Endothelial cell (in vitro differentiated cells): ENCODE measurements around the gene TRPM2. TPM values are rescaled to one million over a fixed set of nuclear protein-coding genes. Genes with fewer than 3 reads are reported as not detected.

Source experiments
- DNase-seq: peaks from one replicate; pipeline ENCODE4 v3.0.0; 2021; ENCODE audit warnings: low spot score
- H3K27ac Mint-ChIP-seq: one replicate; pipeline ENCODE4 v1.8.0; 2021; ENCODE audit warnings: mixed read lengths, inconsistent platforms; ENCODE audit not compliant: unreplicated experiment
- H3K27me3 Mint-ChIP-seq: one replicate; pipeline ENCODE4 v1.8.0; 2021; ENCODE audit warnings: mild to moderate bottlenecking, moderate library complexity, mixed read lengths, inconsistent platforms; ENCODE audit not compliant: unreplicated experiment
- H3K36me3 Mint-ChIP-seq: one replicate; pipeline ENCODE4 v1.8.0; 2021; ENCODE audit warnings: mild to moderate bottlenecking, low read depth, mixed read lengths, inconsistent platforms; ENCODE audit not compliant: unreplicated experiment
- H3K4me1 Mint-ChIP-seq: one replicate; pipeline ENCODE4 v1.8.0; 2021; ENCODE audit warnings: mild to moderate bottlenecking, mixed read lengths, inconsistent platforms; ENCODE audit not compliant: unreplicated experiment
- H3K4me3 Mint-ChIP-seq: one replicate; pipeline ENCODE4 v1.8.0; 2021; ENCODE audit warnings: mild to moderate bottlenecking, mixed read lengths, inconsistent platforms; ENCODE audit not compliant: unreplicated experiment
- H3K9me3 Mint-ChIP-seq: one replicate; pipeline ENCODE4 v1.8.0; 2021; ENCODE audit warnings: mixed read lengths, inconsistent platforms; ENCODE audit not compliant: unreplicated experiment
- long read RNA-seq: library from polyadenylated mRNA; unstranded; transcript quantifications from one replicate; pipeline ENCODE4 v2.0.0, GENCODE V29; 2020; ENCODE audit not compliant: unreplicated experiment
- total RNA-seq: library from RNA; stranded (reverse); fragmentation: NEBNext Ultra II Directional; extraction: Animal tissue kit (Norgen Biotek cat#: 25700); gene quantifications from one replicate; pipeline ENCODE4 v1.2.1, GENCODE V29; 2021; ENCODE audit not compliant: unreplicated experiment
- TF ChIP-seq, protein P1 (sequence below): fragments of 200-600 bp; sonication (generic); IDR thresholded peaks from one replicate; pipeline ENCODE4 v1.5.0; 2021; ENCODE audit warnings: antibody characterized with exemption; ENCODE audit not compliant: unreplicated experiment

Gene TRPM2
- 0.15 TPM for total RNA-seq
- long read RNA-seq, result 0 reads

- TF ChIP-seq, protein P1, sequence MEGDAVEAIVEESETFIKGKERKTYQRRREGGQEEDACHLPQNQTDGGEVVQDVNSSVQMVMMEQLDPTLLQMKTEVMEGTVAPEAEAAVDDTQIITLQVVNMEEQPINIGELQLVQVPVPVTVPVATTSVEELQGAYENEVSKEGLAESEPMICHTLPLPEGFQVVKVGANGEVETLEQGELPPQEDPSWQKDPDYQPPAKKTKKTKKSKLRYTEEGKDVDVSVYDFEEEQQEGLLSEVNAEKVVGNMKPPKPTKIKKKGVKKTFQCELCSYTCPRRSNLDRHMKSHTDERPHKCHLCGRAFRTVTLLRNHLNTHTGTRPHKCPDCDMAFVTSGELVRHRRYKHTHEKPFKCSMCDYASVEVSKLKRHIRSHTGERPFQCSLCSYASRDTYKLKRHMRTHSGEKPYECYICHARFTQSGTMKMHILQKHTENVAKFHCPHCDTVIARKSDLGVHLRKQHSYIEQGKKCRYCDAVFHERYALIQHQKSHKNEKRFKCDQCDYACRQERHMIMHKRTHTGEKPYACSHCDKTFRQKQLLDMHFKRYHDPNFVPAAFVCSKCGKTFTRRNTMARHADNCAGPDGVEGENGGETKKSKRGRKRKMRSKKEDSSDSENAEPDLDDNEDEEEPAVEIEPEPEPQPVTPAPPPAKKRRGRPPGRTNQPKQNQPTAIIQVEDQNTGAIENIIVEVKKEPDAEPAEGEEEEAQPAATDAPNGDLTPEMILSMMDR, result no peak
- DNase-seq, result no peak
These were observed at the start of gene TRPM2 for GRCh38 chr21:44353191-44353970. Gene TRPM2, plus strand, starts transcription at chr21:44353621. Its CDS starts 80 bp downstream, at chr21:44353701.

DNA sequence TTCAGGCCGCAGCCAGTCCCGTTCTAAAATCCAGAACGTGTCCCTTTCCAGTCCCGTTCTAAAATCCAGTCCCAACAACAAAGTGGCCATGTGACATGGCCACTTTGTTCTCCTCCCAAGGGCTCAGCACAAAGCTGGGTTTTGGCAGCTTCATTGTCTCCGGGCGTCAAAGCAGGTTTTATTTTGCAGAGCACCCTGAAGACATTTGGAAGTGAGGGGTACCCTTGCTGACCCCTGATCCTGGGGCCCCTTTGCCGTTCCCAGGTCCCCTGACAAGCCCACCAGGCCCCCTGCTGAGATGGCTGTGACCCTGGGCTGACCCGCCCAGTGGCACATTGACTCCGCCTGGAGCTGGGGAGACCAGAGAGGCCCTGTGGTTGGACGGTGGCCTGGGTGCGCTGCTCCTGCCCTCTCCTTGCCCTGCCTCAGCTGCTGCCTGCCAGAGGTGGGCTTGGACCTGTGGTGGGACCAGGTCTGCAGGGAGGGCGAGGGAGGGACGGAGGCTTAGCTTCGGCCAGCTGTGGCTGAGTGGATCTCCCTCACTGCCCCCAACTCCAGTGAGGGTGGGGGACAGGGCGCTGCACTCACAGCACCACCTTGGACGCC, 49.3 kb upstream of the TRPM2 start:
- no peak for DNase-seq
- H3K27ac Mint-ChIP-seq, result no peak overlapping the region
- TF ChIP-seq, protein P1, result no peak
- H3K36me3 Mint-ChIP-seq, result no peaks in the 10 kb centered on the region
- no peaks in the 10 kb centered on the region for H3K9me3 Mint-ChIP-seq
- H3K4me1 Mint-ChIP-seq, result peaks cover 9% of the 10 kb centered on the region
- H3K27me3 Mint-ChIP-seq, result peaks cover 12% of the 10 kb centered on the region
- H3K4me3 Mint-ChIP-seq, result no peak overlapping the region

More at GRCh38 chr21:44353191-44353970, at the start of gene TRPM2:
- Mint-ChIP-seq H3K4me1 (no peaks in the 10 kb centered on the region), H3K27ac (no peak within 1 kb of the TSS), H3K27me3 (peaks cover 8% of the 10 kb centered on the region), H3K9me3 (no peaks in the 10 kb centered on the region), H3K36me3 (no peaks in the 10 kb centered on the region), H3K4me3 (no peak within 1 kb of the TSS)

DNA sequence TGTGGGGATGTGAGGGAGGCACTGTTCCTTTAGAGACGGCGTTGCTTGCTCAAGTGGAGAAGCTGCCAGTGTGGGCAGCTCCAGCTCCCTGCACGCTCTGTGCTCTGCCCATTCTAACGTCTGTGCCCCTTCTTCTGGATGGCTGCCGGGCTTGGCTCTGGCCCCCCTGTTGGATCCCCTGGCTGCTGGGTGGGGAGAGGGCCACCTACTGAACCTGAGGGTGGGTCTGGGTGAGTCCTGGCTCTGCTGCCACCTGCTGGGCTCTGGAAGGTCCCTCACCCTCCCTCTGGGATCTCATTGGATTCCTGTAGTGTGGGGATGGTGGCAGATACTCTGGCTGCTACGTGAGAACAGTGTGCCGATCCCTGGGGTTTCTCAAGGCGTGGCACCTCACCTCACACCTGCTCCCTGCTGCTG, 48.5 kb upstream of the TRPM2 start:
- Mint-ChIP-seq H3K4me3 (no peak overlapping the region), H3K4me1 (peaks cover 9% of the 10 kb centered on the region), H3K36me3 (no peaks in the 10 kb centered on the region), H3K27me3 (peaks cover 12% of the 10 kb centered on the region), H3K27ac (no peak overlapping the region), H3K9me3 (no peaks in the 10 kb centered on the region)
- DNase-seq, result peak; percentile 60
- TF ChIP-seq, protein P1, result peak; percentile 47

- H3K4me3 Mint-ChIP-seq, result no peak overlapping the region
- H3K36me3 Mint-ChIP-seq, result no peaks in the 10 kb centered on the region
- no peaks in the 10 kb centered on the region for H3K9me3 Mint-ChIP-seq
- no peak for DNase-seq
- TF ChIP-seq, protein P1, result no peak
- no peak overlapping the region for H3K27ac Mint-ChIP-seq
- peaks cover 9% of the 10 kb centered on the region for H3K4me1 Mint-ChIP-seq
- peaks cover 12% of the 10 kb centered on the region for H3K27me3 Mint-ChIP-seq
These were observed 47.7 kb upstream of the TRPM2 start for GRCh38 chr21:44305691-44306090.
